CD4-positive, alpha-beta T cell treated with Interleukin-2 at 100 ng/mL for 4 hours (primary cell): Measurements from ENCODE around the gene PLK5.
"Not testable (repeated sequence)": the region's sequence is repeated elsewhere in the genome, so short reads cannot be mapped to it uniquely, and the experiment has no call there.

Experiments
- DNase-seq: peaks from one replicate; pipeline ENCODE4 v3.0.0-alpha.2; 2020; ENCODE audit warnings: low spot score

Gene PLK5

DNA sequence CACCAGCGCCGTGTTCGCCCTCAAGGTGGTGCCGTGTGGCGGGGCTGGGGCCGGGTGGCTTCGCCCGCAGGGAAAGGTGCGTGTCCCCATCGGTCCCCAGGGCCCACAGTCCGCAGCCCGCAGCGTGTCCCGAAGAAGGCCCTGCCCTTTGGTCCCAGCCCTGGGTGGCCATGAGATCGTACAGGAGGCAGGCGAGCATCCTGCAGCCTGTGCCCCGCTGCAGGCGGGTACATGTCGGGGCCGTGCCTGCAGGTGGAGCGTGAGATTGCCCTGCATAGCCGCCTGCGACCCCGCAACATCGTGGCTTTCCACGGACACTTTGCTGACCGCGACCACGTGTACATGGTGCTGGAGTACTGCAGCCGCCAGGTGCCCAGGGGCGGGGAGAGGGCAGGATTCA lies 1.5 kb downstream of the PLK5 start:
- DNase-seq: no peak

GRCh38 chr19:1526066-1526778 lies 2.3 kb downstream of the PLK5 start:
- DNase-seq: no peak

GRCh38 chr19:1526979-1527649 lies 3.2 kb downstream of the PLK5 start:
- no peak for DNase-seq

DNA sequence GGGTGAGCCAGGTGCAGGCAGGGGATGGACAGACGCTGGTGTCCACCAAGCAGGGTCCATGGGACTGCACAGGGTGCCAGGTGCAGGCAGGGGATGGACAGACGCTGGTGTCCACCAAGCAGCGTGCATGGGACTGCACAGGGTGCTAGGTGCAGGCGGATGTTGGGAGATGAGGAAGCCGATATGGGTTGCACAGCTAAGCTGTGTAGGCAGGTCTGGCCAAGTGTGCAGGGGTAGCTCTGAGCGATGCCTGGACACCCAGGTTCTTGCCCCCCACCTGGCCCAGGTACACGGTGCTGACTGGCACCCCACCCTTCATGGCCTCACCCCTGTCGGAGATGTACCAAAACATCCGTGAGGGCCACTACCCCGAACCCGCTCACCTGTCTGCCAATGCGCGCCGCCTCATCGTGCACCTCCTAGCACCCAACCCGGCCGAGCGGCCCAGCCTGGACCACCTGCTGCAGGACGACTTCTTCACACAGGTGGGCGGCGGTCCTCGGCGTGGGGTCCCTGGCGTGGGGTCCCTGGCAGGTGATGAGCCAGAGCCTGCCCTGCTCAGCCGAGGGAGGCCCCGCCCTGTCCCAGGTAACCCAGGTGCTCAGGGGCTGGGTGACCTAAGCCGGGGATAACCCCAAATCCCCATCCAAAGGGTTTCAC lies 3.9 kb downstream of the PLK5 start:
- DNase-seq: no peak

DNA sequence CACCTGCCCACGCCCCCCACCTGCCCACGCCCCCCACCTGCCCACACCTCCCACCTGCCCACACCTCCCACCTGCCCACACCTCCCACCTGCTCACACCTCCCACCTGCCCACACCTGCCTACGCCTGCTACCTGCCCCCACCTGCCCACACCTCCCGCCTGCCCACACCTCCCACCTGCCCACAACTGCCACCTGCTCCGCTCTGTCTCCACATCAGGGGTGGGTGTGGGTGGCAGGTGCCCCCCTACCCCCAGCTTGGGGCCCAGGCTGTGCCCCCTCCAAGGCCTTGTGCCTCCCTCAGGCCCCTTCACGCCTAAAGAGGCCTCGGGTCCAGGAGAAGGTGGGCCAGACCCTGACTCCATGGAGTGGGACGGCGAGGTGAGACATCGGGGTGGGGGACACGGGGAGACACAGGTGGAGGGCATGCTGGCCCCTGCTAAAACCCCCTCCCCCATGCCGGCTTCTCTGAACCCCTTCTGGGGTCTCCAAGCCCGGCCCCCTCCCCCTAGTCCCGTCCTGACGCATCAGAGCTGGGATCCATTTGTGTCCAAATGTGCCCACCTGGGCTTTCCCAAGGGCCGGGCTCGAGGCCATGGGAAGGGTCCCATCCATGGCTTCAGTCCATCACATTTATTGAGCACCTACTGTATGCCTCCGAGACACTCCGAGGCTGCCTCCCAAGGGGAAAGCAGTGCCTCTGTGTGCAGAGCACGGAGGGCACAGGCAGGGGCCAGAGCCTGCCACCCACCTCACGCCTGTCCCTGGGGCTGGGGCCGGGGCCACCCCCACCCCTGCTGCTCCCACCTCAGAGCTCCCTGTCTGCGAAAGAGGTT lies 4.9 kb downstream of the PLK5 start:
- DNase-seq: no peak

DNA sequence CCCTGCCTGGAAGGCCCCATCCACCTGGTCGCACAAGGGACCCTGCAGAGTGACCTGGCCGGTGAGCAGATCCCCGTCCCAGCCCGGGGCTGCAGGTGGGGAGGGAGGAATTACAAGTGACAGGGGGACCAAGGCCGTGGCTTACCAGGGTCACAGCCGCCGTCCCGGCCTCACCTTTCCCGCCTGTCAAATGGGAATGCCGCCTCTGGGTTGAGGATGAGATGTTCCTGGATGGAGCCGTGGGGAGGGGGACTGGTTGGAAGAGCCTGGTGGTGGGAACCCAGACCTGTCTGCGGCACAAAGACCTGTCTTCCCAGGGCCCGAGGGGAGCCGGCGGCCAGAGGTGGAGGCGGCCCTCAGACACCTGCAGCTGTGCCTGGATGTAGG lies 5.5 kb downstream of the PLK5 start:
- DNase-seq: no peak

DNA sequence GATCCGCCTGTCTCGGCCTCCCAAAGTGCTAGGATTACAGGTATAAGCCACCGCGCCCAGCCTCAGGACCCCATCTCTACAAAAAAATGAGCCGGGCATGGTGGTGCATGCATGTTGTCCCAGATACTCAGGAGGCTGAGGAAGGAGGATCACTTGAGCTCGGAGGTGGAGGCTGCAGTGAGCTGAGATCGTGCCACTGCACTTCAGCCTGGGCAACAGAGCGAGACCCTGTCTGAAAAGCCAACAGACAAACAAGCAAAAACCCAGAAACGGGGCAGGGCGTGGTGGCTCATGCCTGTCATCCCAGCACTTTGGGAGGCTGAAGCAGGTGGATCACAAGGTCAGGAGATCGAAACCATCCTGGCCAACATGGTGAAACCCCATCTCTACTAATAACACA lies 7.0 kb downstream of the PLK5 start:
- not testable (repeated sequence) for DNase-seq

GRCh38 chr19:1531587-1531986 lies 7.7 kb downstream of the PLK5 start:
- DNase-seq: no peak

- DNase-seq: no peak
Observed at GRCh38 chr19:1532003-1532402, 8.1 kb downstream of the PLK5 start.

DNA sequence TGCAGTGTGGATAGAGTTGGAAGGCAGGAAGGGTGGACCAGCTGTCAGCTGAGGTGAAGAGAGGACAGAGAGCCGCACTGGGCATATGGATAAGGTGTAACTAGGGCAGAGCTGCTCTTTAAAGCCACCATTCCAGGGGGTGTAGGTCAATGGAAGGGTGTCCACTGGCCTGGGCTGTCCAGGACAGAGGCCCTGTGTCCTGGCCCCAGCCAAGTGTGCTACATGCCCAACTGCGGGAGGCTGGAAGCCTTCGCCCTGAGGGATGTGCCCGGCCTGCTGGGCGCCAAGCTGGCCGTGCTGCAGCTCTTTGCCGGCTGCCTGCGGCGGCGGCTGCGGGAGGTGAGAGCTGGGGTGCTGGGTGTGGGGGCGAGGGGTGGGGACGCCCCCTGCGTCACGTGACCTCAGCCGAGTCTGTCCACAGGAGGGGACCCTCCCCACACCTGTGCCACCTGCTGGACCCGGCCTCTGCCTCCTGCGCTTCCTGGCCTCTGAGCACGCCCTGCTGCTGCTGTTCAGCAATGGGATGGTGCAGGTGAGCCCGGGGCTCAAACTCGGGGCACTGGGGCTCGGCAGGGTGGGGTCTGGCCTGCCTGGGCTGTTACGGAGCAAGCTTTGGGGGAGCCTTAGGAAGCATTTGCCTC lies 9.8 kb downstream of the PLK5 start:
- no peak for DNase-seq

GRCh38 chr19:1534972-1535371 lies 11.1 kb downstream of the PLK5 start:
- DNase-seq: no peak

DNA sequence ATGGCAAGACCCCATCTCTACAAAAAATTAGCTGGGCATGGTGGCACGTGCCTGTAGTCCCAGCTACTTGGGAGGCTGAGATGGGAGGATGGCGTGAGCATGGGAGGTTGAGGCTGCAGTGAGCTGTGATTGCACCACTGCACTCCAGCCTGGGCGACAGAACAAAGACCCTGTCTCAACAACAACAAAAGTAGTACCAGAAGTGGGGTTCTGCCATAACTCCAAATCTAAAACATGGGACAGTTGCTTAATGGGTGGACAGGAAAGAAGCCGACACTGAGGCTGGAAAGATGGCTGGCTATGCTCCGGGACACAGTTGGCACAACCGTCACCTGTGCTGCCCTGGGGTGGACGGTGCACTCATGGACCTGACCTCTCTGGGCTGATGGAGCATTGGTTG lies 11.8 kb downstream of the PLK5 start:
- not testable (repeated sequence) for DNase-seq

- no peak for DNase-seq
Observed at GRCh38 chr19:1538978-1539377, 15.1 kb downstream of the PLK5 start.

- not testable (repeated sequence) for DNase-seq
Observed at GRCh38 chr19:1539749-1540148, 15.9 kb downstream of the PLK5 start.

- DNase-seq: no peak
Observed at GRCh38 chr19:1540365-1540925, 16.6 kb downstream of the PLK5 start.

DNA sequence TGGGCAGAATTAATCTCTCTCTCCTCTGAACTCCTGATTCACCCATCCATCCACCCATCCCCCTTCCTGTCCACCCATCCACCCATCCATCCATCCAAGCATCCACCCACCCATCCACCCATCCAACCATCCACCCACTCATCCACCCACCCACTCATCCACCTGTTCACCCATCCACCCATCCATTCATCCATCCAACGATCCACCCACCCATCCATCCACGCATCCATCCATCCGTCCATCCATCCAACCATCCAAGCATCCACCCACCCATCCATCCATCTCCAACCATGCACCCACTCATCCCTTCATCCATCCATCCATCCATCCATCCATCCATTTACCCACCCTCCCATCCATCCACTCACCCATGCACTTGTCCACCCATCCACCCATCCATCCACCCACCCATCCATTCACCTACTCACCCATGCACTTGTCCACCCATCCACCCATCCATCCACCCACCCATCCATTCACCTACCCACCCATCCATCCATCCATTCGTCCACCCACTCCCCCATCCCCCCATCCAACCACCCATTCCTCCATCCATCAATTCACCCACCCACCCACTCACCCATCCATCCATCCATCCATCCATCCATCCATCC lies 25.6 kb downstream of the PLK5 start:
- no peak for DNase-seq

DNA sequence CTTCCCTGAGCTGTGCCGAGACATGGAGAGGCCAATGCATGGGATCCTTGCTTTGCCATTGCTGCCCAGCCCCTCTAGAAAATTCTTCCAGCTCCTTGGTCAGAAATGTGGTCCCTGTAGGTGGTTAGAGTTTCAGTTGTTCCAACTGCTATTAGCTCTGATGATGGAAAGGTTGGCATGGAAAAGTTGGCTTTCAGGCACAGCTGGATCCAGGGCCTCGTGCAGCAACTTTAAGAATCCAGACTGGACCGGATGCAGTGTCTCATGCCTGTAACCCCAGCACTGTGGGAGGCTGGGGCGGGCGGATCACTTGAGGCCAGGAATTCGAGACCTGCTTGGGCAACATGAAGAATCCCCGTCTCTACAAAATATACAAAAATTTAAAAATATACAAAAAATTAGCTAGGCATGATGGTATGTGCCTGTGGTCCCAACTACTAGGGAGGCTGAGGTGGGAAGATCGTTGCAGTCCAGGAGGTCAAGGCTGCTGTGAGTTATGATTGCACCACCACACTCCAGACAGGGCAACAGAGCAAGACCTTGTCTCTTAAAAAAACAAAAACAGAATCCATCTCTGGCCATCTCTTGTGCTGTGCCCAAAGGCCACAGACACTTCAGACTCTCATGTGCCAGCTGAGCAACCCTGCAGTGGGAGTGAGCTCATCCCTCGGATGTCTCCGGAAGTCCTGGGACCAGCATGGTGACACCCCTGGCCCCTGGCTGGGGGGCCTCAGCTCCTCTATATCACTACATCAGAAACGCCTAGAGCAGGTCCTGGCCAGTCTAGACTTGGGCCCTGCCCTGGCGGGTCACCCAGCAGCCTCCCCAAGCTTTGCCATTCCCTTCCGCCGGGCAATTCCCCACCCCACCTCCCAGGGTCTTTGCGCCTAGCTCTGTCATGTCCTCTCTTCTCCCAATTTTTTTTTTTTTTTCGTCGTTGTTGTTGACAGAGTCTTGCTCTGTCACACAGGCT lies 27.5 kb downstream of the PLK5 start:
- no peak for DNase-seq

GRCh38 chr19:1553415-1553814 lies 29.5 kb downstream of the PLK5 start:
- DNase-seq: no peak

DNA sequence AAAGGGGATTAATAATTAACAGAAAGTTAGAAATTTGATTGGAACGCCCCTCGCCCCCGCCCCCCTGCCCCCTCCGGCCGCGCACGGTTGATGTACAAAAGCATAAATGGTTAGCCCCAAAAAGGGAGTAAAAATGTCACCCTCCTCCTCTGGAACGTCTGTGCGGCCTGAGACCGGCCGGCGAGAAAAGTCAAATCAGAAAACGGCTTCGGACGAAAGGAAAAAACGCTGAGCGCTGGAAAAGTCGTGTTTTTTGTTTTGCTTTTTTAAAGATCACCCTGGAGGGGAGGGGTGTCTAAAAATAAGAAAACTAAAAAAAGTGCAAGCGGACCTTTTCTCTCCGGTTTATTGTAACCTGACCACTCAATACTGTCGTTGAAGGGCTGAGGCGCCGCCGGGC lies 31.1 kb downstream of the PLK5 start:
- DNase-seq: no peak
